Fibroblast of skin of left quadriceps (primary cell): Measurements from ENCODE around the gene ZER1.
"Not testable (repeated sequence)": the region's sequence is repeated elsewhere in the genome, so short reads cannot be mapped to it uniquely, and the experiment has no call there.

Experiments
- DNase-seq, 2 experiments: peaks; one replicate each; pipeline ENCODE4 v3.0.0-alpha.2; 2013; ENCODE audit warnings: low read depth in 2 of 2

Gene ZER1

GRCh38 chr9:128787659-128788058 is 15.9 kb upstream of the ZER1 start:
- DNase-seq: no peak

- DNase-seq: peak; percentile 51 to 60
Observed at GRCh38 chr9:128786681-128787601, 15.2 kb upstream of the ZER1 start, which contains the start of gene TBC1D13. TBC1D13 (plus strand) TSS chr9:128787253; CDS start chr9:128787354, 101 bp downstream.

- DNase-seq: no peak
Observed at GRCh38 chr9:128785427-128785826, 13.7 kb upstream of the ZER1 start.

DNA sequence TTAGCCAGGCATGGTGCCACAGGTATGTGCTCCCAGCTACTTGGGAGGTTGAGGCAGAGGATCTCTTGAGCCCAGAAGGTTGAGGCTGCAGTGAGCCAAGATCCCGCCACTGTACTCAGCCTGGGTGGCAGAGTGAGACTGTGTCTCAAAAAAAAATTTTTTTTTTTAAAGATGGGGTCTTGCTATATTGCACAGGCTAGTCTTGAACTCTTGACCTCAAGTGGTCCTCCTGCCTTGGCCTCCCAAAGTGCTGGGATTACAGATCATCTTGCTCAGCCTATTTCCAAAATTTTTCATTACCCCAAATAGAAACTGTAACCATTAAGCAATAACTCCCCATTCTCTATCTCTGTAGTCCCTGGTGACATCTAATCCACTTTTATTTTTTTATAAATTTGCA is 10.9 kb upstream of the ZER1 start:
- DNase-seq: no peak

- DNase-seq: no peak
Observed at GRCh38 chr9:128781187-128782070, 9.7 kb upstream of the ZER1 start.

DNA sequence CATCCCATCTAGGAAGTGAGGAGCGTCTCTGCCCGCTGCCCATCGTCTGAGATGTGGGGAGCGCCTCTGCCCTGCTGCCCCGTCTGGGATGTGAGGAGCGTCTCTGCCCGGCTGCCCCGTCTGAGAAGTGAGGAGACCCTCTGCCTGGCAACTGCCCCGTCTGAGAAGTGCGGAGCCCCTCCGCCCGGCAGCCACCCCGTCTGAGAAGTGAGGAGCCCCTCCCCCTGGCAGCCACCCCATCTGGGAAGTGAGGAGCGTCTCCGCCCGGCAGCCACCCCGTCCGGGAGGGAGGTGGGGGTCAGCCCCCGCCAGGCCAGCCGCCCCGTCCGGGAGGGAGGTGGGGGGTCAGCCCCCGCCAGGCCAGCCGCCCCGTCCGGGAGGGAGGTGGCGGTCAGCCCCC is 8.4 kb upstream of the ZER1 start:
- DNase-seq: not testable (repeated sequence)

DNA sequence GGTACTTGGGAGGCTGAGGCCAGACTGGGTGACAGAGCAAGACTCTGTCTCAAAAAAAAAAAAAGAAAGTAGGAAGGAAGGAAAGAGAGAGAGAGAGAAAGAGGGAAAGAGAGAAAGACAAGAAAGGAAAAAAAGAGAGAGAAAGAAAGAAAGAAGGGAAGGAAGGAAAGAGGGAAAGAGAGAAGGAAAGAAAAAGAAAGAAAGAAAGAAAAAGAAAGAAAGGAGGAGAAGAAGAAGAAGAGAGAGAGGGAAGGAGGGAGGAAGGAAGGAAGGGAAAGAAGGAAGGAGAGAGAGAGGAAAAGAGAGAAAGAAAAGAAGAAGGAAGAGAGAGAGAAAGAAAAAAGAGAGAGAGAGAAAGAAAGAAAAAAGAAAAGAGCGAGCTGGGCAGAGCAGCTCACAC is 3.1 kb upstream of the ZER1 start:
- no peak for DNase-seq

GRCh38 chr9:128773049-128773448 is 1.3 kb upstream of the ZER1 start:
- DNase-seq: no peak

GRCh38 chr9:128771094-128771721 is 519 bp downstream of the ZER1 start:
- no peak for DNase-seq

DNA sequence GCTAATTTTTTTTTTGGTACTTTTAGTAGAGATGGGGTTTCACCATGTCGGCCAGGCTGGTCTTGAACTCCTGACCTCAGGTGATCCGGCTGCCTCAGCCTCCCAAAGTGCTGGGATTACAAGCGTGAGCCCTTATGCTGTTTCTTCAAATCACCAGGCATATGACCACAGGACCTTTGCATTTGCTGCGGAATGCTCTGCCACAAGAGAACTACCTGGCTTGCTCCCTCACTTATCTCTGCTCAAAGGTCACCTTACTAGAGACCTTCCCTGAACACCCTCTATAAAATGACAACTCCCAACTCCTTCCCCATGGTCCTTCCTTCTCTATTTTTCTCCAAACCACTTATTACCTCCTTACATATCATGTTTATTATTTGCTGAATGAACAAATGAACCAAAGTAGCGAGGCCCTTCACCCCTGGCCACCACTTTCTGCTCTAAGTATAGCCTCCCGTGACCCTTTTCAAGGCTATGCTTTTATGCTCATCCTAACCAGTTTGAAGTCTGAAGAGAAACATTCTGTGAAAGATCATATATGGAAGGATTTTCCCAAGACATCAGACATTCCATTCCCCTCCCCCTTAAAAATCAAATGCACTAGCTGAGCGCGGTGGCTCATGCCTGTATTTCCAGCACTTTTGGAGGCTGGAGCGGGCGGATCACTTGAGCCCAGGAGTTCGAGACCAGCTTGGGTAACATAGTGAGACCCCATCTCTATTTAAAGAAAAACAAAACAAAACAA is 1.3 kb downstream of the ZER1 start:
- no peak for DNase-seq

DNA sequence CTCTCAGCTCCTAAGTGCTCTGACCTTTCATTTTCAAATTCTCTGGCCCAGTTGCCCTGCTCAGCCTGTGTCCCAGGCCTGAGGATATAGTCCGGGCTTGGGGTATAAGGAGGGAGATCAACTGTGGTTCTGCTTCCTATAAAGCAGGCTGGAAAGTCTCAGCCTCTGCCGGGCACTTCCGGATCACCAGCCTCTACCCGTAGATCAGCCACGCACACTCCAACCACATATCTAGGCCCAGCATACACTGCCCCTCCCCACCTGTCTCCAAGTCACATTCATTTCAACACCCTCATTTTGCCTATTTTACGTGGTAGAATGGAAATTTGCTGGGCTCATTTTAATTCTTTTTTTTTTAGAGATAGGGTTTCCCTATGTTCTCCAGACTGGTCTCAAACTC is 3.1 kb downstream of the ZER1 start:
- no peak for DNase-seq

DNA sequence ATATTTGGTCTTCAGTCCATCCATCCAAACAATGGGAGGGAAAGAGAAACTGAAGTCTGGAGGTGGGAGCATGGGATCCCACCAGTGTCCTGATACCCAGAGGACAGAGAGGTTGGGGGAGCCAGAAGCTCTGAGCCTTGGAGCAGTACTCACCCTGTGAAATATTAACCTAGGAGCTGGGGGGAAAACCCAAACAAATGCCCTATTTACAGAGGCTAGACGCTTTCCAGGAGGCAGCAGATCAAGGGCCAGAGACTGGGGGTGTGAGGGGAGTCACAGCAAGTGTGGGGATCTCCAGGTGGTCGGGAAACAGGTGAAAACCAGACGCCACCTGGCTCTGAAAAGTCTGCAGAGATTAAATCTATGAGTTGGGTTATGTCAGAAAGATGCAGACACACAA is 6.2 kb downstream of the ZER1 start:
- no peak for DNase-seq

- DNase-seq: no peak
Observed at GRCh38 chr9:128764361-128764760, 7.4 kb downstream of the ZER1 start.

DNA sequence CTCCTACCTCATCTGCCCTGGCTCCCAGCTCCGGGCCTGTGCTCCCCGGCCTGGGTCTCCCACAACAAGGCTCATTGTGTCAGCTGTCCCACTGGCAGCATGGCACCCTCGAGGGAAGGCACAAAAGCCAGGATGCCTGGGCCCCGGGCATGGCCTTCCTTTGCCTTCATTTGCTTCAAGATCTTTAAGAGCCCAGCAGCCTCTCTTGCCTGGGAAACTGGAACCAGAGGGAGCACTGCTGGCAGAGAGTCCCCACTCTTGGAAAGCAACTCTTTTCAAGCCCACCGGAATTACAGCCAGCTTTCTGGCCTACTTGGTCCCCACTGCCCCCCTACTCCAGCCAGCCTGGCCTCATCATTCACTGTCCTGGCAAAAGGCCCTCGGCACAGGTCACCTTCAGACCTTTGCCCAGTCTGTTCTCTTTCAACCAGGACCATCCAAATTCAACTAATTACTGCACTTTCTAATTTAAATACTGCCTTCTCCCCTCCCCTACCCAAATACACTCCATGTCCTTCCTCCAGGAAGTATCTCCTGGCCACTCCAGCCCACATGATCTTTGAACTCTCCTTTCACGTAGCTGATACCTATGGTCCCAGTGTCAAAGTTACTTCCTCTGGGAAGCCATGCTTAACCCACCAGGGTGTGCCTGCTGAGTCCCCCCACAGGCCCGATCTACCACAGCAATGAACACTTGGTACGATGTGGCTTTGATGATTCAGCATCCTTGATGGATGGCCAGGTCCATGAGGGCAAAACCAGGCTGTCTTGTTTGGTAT is 8.9 kb downstream of the ZER1 start:
- no peak for DNase-seq

- no peak for DNase-seq
Observed at GRCh38 chr9:128757602-128758001, 14.1 kb downstream of the ZER1 start.

GRCh38 chr9:128753627-128754026 is 18.1 kb downstream of the ZER1 start:
- DNase-seq: no peak

DNA sequence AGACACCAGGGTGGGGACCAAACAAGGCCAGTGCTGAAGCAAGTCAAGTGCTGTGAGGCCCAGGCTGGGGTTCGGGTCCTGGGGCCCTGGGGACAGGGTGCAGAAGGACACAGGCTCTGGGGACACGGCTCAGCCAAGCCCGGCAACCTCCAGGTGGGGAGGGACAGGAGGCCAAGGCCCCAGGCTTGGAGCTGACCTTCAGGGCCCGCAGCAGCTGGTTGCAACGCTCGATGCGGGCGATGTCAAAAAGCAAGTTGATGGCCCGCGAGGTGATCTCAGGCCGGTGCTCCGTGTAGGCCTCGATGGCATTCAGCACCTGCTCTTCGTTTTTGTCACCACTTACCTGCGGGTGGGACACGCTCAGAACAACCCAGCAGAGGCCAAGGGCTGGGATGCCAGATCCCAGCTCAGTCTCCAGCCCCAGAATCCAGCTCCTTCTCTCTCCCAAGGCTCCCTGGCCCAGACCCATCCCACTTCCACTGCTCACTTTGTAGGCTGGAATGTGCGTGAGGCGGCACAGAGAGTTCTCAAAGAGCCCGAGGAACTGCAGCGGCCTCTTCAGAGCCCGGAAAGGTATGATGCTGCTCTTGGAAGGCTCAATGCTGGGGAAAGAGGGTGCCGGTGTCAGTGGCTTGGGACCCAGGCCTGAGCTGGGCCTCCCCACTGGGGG is 20.7 kb downstream of the ZER1 start:
- DNase-seq: no peak

DNA sequence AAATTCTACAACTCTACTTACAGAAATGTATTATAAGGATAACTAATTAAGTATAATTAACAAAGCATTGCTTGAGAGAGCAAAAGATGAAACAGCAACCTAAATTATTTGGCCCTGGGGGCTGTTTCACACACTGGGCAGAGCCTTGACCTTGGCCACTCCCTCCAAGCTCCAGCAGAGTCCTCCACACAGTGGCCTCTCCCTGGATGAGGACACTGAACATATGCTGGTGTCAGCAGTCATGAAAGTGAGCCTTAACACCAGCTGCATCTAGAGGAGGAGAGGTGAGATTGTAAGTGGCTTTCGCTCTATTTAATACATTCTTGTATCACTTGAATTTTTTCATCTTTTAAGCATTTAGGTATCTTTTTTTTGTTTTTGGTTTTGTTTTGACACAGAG is 24.5 kb downstream of the ZER1 start:
- DNase-seq: no peak

DNA sequence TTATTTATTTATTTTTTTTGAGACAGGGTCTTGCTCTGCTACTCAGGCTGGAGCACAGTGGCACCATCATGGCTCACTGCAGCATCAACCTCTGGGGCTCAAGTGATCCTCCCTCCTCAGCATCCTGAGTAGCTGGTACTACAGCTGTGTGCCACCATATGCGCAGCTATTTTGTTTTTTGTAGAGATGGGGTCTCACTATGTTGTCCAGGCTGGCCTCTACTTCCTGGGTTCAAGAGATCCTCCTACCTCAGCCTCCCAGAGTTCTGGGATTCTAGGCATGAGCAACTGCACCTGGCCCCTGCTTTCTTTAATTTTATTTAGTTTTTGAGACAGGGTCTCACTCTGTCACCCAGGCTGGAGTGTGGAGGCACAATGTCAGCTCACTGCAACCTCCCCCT is 28.3 kb downstream of the ZER1 start:
- no peak for DNase-seq

- no peak for DNase-seq
Observed at GRCh38 chr9:128742401-128742800, 29.3 kb downstream of the ZER1 start.
